Stimulated activated CD4-positive, alpha-beta T cell treated with anti-CD3 and anti-CD28 coated beads, TNF-alpha, amount 100 ng/mL, for 1 hour (primary cell): ENCODE measurements around the gene EPHB1.
"Not testable (repeated sequence)": the region's sequence is repeated elsewhere in the genome, so short reads cannot be mapped to it uniquely, and the experiment has no call there.

ENCODE experiments used
- DNase-seq, 3 donors: peaks; one replicate each; pipeline ENCODE4 v3.0.0-alpha.2; 2020; ENCODE audit warnings: low read depth in 3 of 3, low spot score in 1 of 3

Gene EPHB1

GRCh38 chr3:134776518-134776917 is 18.5 kb upstream of the EPHB1 start:
- DNase-seq, result no peak

GRCh38 chr3:134777341-134777740 is 17.7 kb upstream of the EPHB1 start:
- no peak for DNase-seq

DNA sequence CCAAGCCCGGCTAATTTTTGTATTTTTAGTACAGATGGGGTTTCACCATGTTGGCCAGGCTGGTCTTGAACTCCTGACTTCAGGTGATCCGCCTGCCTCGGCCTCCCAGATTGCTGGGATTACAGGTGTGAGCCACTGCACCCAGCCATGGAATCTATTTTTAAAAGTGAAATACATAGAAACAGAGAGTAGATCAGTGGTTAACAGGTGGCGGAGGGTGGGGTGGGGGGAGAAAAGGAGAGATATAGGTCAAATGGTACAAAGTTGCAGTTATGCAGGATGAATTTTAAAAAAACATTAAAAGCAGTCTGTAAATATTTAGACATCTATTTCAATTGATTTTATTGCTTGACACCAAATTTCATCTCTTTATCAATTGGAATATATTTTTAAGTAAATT is 6.8 kb upstream of the EPHB1 start:
- DNase-seq, result not testable (repeated sequence)

- DNase-seq, result no peak
Observed at GRCh38 chr3:134790065-134790464, 5.0 kb upstream of the EPHB1 start.

- no peak for DNase-seq
Observed at GRCh38 chr3:134791992-134792391, 3.1 kb upstream of the EPHB1 start.

GRCh38 chr3:134792700-134793099 is 2.4 kb upstream of the EPHB1 start:
- no peak for DNase-seq

- no peak for DNase-seq
Observed at GRCh38 chr3:134793562-134793961, 1.5 kb upstream of the EPHB1 start.

GRCh38 chr3:134794323-134794722 is 737 bp upstream of the EPHB1 start:
- DNase-seq, result no peak

DNA sequence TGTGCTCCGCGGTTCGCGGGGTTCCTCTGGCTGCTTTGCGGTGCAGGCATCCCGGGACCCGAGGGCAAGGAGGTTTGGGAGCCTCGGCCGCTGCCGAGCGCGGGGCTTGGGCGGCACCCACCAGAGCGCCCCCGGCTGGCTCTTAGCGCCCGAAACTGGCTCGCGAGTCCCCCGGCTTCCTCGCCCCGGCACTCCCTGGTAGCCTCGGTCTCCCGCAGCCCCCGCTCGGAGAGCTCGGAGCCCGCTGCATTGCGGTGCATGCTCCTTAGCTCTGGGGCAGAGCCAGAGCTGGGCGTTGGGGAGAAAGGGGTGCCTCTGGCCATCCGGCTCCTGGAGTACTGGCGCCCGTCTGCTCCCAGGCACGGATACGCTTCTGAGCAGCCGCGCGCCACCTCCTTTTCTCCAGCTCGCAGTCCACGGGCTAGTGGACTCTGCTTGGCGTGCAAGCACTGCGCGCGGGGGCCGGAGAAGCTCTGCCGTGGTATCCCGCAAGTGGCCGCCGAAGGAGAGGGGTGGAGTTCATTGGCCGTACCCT is 753 bp downstream of the EPHB1 start:
- DNase-seq, result no peak

DNA sequence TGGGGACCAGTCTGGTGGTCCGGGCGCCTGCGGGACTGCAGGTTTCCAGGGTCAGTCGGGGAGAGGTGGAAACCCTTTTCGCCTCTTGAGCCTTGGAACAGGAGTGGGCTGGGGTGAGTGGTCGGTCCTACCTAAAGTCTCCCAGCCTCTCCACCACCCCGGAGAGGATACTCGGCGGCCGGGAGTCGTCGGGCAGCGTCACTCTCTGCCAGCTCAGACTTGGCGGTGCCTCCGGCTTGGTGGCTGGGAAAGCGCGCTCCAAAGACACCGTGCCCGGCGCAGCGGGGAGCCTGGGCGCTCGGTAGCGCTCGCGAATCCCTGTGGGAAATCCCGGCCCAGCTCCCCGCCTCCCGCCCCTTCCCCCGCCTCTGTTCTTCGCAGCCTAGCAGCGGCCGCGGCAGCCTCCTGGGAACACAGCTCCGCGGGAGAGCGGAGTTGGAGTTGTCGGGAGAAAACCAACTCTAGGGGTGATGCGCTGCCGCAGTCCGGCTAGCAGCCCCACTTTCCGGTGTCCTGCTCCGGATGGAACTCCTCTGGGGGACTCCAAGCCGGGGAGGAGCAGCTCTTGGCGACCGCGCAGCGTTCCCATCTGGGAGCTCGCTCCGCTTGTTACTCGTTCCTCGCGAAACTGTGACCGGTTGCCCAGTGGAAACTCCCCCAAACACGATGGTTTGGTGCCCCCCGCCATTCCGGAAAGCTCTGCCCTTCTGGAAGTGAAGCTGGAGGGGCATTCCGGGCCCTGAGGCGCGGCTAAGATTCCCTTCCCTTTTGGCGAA is 1.4 kb downstream of the EPHB1 start:
- DNase-seq, result no peak

DNA sequence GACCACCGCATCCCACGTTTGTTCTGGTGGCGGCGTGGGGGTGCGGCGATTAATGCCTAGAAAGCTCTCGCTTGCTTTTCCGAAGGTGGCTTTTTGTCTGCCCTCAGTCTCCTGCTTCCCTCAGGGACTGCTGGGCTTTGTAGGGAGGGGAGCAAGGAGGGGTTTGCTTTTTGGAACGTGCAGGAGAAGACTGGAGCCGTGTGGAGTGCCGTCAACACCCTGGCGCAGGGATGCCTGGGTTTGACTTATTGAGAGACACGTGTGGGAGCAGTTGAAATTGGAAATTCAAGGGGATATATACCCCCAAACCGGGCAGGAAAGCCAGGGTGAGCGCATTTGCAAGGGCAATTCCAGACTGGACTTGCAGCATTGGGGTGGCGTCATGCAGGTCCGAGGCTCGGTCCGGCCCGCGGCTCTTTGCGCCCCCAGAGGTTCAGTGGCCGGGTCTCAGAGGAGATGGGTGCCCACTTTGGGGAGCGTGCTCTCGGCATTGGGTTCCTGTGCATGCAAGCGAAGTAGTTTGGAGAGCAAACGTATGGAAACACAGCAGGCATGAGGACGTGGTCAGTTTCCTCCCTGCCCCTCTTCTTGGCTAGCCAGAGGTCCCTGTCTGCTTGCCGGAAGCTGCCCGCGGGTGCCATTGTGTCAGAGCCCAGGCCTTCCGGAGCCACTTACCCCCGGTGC is 2.1 kb downstream of the EPHB1 start:
- no peak for DNase-seq

DNA sequence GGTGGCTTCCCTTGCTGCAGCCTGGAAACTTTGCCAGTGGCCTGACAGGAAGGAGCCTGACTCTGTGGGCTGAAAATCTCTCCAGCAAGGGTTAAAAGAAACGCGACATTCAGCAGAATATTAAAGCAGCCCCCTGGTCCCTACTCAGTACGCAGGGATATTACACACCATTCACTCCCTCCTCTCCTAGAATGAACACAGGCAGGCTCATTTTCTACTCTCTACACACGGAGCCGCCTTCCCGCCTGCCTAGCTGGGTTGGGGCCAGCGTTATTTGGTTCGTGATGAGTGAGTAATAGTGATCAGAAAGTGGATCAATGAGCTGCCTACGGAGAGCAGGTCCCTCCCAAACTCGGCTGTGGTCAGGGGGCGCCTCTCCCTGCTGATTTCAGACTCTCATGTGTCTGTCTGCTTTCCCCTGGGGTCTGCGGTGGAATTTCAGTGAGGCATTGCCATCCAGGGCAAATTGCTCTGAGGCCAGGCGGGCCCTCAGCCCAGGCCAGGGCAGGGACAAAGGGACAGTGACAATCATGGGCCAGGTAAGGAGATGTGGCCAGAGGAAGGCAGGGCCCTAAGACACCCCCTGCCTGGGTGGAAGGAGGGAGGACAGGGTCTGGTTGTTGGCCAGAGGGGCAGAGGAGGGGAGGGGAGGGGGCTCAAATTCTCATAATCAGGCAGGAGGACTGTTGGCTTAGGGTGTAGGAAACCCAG is 2.8 kb downstream of the EPHB1 start:
- DNase-seq, result no peak

DNA sequence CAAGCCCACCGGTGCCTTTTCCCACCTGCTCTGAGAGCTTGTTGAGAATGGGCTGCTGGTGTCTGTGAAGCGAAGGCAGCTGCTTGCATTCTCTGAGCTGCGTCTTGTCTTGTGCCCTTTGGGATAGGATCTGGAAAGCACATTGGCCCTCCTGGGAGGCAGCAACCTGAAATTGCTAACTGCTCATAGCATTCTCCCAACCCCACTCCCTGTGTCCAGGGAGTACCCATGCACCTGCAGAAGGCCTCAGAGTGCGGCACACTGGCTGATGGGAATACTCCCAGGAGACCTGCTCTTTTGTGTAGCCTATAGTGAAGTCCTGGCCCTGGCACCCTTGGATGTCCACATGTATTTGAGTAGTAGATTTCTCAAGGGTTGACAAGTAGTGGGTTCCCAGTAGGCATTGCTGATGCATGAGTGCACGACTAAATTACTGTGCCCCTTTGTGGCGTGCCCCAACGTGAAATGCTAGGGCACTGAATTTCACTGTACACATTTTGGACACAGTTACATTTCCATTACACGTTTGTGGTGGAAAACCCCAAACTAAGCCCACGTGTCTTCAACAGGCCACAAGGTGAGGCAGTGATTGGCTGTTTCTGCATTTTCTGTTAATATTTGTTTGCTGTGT is 3.7 kb downstream of the EPHB1 start:
- DNase-seq, result no peak

GRCh38 chr3:134799393-134799792 is 4.3 kb downstream of the EPHB1 start:
- no peak for DNase-seq

- DNase-seq, result no peak
Observed at GRCh38 chr3:134801204-134801958, 6.3 kb downstream of the EPHB1 start.

- no peak for DNase-seq
Observed at GRCh38 chr3:134802428-134803050, 7.5 kb downstream of the EPHB1 start.

DNA sequence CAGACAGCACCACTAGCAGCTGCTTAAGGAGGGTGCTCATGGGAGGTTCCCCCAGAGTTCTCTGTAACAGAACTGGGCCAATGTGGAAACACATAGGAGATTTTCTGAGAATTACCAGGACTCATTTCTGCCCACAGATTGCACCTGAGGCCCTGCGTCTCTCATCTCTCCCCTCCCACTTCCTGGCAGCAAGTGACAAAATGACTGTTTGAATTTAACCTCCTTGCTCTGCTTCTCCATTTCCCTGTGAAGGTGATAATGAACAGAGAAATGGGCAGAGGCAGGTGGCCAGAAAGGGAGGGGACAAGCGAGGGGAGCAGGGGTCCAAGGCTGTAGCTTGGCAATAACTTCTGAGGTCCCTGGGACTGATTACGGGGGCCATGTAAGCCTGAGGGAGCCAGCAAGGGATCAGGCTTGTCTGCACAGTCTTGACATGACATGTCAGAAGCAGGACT is 8.0 kb downstream of the EPHB1 start:
- no peak for DNase-seq

DNA sequence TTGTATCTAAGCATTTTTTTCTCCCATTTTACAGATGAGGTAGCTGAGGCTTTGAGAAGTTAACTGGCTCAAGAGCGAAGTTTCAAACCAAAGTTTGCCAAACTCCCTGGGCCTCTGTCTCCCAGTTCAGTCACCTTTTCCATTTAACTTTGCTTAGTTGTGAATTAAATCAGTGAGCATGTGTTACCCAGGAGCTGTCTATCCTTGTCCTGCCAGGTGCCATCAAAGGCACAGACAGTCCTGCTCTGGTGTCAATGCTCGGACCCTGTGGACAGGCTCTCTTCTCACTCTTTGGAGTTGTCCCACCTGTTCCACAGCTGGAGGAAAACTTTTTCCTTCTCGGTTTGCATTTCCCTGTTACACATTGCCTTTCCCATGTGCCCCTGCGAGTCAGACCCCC is 8.6 kb downstream of the EPHB1 start:
- no peak for DNase-seq

DNA sequence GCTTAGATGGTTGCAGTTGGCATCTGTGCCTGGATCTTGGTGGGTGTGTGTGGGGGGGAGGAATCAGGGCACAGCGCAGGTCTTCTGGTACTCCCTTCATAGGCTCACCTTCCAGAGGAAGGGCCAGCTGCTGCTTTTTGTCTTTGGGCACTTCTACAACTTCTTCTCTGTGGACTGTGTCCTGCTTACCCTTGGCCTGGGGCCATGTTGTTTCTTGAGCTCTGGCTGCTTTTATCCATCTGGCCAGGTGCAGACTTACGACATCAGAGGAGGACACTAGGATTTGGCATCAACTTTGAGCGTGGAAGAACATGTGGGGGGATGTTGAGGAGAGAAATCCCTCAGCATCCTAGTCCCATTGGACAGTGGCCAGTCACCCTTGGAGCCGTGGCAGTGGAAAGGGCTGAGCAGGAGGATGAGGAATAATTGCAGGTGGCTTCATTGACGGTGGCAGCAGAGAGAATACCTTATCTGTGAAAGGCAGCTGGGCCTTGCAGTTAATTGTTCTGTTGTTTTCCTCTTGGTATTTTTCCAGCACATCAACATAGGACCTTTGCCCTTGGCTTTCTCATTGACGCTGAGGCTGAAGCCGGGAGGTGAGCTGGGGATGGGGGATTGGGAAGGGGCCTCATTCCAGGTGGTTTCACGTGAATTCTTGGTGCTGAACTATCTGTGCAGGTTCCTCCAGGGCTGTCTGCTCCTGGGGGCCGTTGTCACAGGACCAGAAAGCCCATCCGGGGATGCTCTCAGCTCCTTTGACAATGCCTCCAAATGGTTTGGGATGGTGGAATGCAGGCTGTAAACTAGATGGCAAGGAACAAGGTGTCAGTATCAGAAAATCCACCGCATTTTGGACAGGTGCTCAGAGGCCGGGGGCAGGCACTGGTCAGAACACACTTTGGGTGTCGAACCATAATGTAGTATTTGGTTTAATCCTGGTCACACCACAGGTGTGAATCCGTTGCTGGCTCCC is 9.7 kb downstream of the EPHB1 start:
- DNase-seq, result no peak
